H1 (cell line): ENCODE measurements around the gene SLC7A9. TPM values are rescaled to one million over a fixed set of nuclear protein-coding genes. Genes with fewer than 3 reads are reported as not detected.

Source experiments
- CTCF ChIA-PET: fragments of 300-600 bp; sonication (Branson Sonifier 250); formaldehyde crosslinking; loops from one replicate; lab custom pipeline; 2021; ENCODE audit not compliant: partially characterized antibody; lab: Charles Lee
- POLR2A ChIA-PET: fragments of 300-600 bp; sonication (Branson Sonifier 250); formaldehyde crosslinking; loops from one replicate; lab custom pipeline; 2021; ENCODE audit warnings: inconsistent platforms; ENCODE audit not compliant: partially characterized antibody; lab: Charles Lee
- DNase-seq, 2 experiments: peaks; one replicate each; pipeline versions ENCODE4 v3.0.0 to v3.0.0-alpha.2; 2010 to 2022; ENCODE audit warnings: low spot score in 2 of 2, low read depth in 1 of 2, mixed read lengths in 1 of 2
- FAIRE-seq: peaks from 2 replicates; lab custom pipeline; 2011; peaks lifted over from hg19 to GRCh38; lab: Jason Lieb, UNC
- H2AFZ ChIP-seq: 2 replicates; pipeline ENCODE4 v1.8.1; 2012; ENCODE audit warnings: low read length, inconsistent platforms
- H2AK5ac ChIP-seq: 2 replicates; pipeline ENCODE4 v1.6.1; 2013; ENCODE audit warnings: low read depth, low read length
- H2BK120ac ChIP-seq: replicated peaks from 2 replicates; pipeline ENCODE3; 2013; ENCODE audit warnings: low read depth, low read length, inconsistent platforms
- H2BK12ac ChIP-seq: 2 replicates; pipeline ENCODE4 v1.6.1; 2013; ENCODE audit warnings: low read depth, low read length
- H2BK15ac ChIP-seq: 2 replicates; pipeline ENCODE4 v1.6.1; 2013; ENCODE audit warnings: low read length
- H2BK20ac ChIP-seq: 2 replicates; pipeline ENCODE4 v1.6.1; 2013; ENCODE audit warnings: low read length
- H2BK5ac ChIP-seq: 2 replicates; pipeline ENCODE4 v1.6.1; 2013; ENCODE audit warnings: low read depth, low read length
- H3K14ac ChIP-seq: 2 replicates; pipeline ENCODE4 v1.6.1; 2013; ENCODE audit warnings: inconsistent platforms; ENCODE audit not compliant: insufficient read length
- H3K18ac ChIP-seq: 2 replicates; pipeline ENCODE4 v1.6.1; 2013; ENCODE audit warnings: low read length; ENCODE audit errors: extremely low read depth
- H3K23ac ChIP-seq: 2 replicates; pipeline ENCODE4 v1.6.1; 2013; ENCODE audit warnings: inconsistent platforms; ENCODE audit not compliant: insufficient read length
- H3K23me2 ChIP-seq: 2 replicates; pipeline ENCODE4 v1.6.1; 2013; ENCODE audit warnings: low read depth, low read length
- H3K27ac ChIP-seq: 2 replicates; pipeline ENCODE4 v1.6.1; 2011; ENCODE audit warnings: low read depth, low read length, inconsistent platforms
- H3K27me3 ChIP-seq, 4 experiments: replicated peaks in 1 of 4; 1 replicate in 1 of 4; 2 replicates in 3 of 4; pipeline versions ENCODE4 v1.6.1 to v1.8.1; 2011 to 2013; ENCODE audit warnings: low read length in 3 of 4, mild to moderate bottlenecking in 3 of 4, inconsistent platforms in 2 of 4, mixed read lengths in 2 of 4, moderate library complexity in 1 of 4; ENCODE audit not compliant: control insufficient read depth in 3 of 4, insufficient read depth in 3 of 4; ENCODE audit errors: extremely low read depth in 1 of 4
- H3K36me3 ChIP-seq, 4 experiments: 2 replicates each; pipeline versions ENCODE4 v1.6.1 to v1.8.1; 2011 to 2013; ENCODE audit warnings: mild to moderate bottlenecking in 4 of 4, low read length in 3 of 4, moderate library complexity in 2 of 4, control low read depth in 1 of 4, inconsistent platforms in 1 of 4; ENCODE audit not compliant: insufficient read depth in 4 of 4, control insufficient read depth in 2 of 4
- H3K4ac ChIP-seq: replicated peaks from 2 replicates; pipeline ENCODE3; 2013; ENCODE audit warnings: low read length, low read depth, mixed read lengths, inconsistent platforms; ENCODE audit not compliant: insufficient read length
- H3K4me1 ChIP-seq, 4 experiments: replicated peaks in 1 of 4; 1 replicate in 1 of 4; 2 replicates in 3 of 4; pipeline versions ENCODE4 v1.6.1 to v1.8.1; 2011 to 2013; ENCODE audit warnings: low read length in 3 of 4, inconsistent platforms in 2 of 4, mixed read lengths in 1 of 4; ENCODE audit not compliant: insufficient read depth in 4 of 4, control insufficient read depth in 3 of 4
- H3K4me2 ChIP-seq, 2 experiments: 2 replicates each; pipeline versions ENCODE4 v1.6.1 to v1.8.1; 2011 to 2013; ENCODE audit warnings: low read depth in 2 of 2, low read length in 2 of 2, control low read depth in 1 of 2, inconsistent platforms in 1 of 2, mild to moderate bottlenecking in 1 of 2; ENCODE audit not compliant: insufficient read depth in 1 of 2
- H3K4me3 ChIP-seq, 4 experiments: fragments of 200-600, 300-600 bp in 1 of 4; sonication (generic), shearing (Covaris generic), sonication (Bioruptor Twin) in 1 of 4; 2 replicates each; pipeline versions ENCODE4 v1.5.1 to v1.8.1; 2011 to 2016; ENCODE audit warnings: low read length in 4 of 4, low read depth in 3 of 4, control low read depth in 2 of 4, inconsistent platforms in 2 of 4, mild to moderate bottlenecking in 2 of 4, mixed read lengths in 1 of 4, moderate library complexity in 1 of 4; ENCODE audit not compliant: insufficient read depth in 2 of 4; ENCODE audit errors: extremely low read depth in 1 of 4
- H3K56ac ChIP-seq: replicated peaks from 2 replicates; pipeline ENCODE3; 2013; ENCODE audit warnings: low read depth, mild to moderate bottlenecking, mixed read lengths, low read length, inconsistent platforms; ENCODE audit not compliant: insufficient read length
- H3K79me1 ChIP-seq: 2 replicates; pipeline ENCODE4 v1.6.1; 2013; ENCODE audit warnings: low read depth, low read length, control low read depth
- H3K79me2 ChIP-seq, 2 experiments: 2 replicates each; pipeline versions ENCODE4 v1.6.1 to v1.8.1; 2012 to 2013; ENCODE audit warnings: low read length in 2 of 2, mild to moderate bottlenecking in 2 of 2, inconsistent platforms in 1 of 2; ENCODE audit not compliant: insufficient read depth in 2 of 2, control insufficient read depth in 1 of 2
- H3K9ac ChIP-seq, 4 experiments: replicated peaks in 1 of 4; 1 replicate in 1 of 4; 2 replicates in 3 of 4; pipeline versions ENCODE4 v1.6.1 to v1.8.1; 2011 to 2013; ENCODE audit warnings: low read depth in 3 of 4, low read length in 3 of 4, control low read depth in 2 of 4, mild to moderate bottlenecking in 2 of 4, moderate library complexity in 2 of 4, inconsistent platforms in 1 of 4; ENCODE audit errors: extremely low read depth in 1 of 4
- H3K9me3 ChIP-seq, 2 experiments: 2 replicates each; pipeline versions ENCODE4 v1.6.1 to v1.8.1; 2012 to 2013; ENCODE audit warnings: mild to moderate bottlenecking in 2 of 2, moderate library complexity in 2 of 2, control low read depth in 1 of 2, inconsistent platforms in 1 of 2, low read depth in 1 of 2, low read length in 1 of 2, mixed read lengths in 1 of 2; ENCODE audit not compliant: insufficient read depth in 2 of 2
- H4K20me1 ChIP-seq, 2 experiments: replicated peaks in 1 of 2; 2 replicates each; pipeline versions ENCODE3 to v1.8.1; 2011 to 2013; ENCODE audit warnings: inconsistent platforms in 2 of 2, low read length in 2 of 2, mild to moderate bottlenecking in 1 of 2; ENCODE audit not compliant: insufficient read depth in 2 of 2, control insufficient read depth in 1 of 2
- H4K5ac ChIP-seq: 2 replicates; pipeline ENCODE4 v1.6.1; 2013; ENCODE audit warnings: low read length, low read depth, mixed read lengths, inconsistent platforms; ENCODE audit not compliant: insufficient read length
- H4K8ac ChIP-seq: 2 replicates; pipeline ENCODE4 v1.8.0; 2013; ENCODE audit warnings: mild to moderate bottlenecking, moderate library complexity, low read length, inconsistent platforms; ENCODE audit not compliant: insufficient read depth; ENCODE audit errors: extremely low read depth
- H4K91ac ChIP-seq: replicated peaks from 2 replicates; pipeline ENCODE3; 2013; ENCODE audit warnings: low read length, mixed read lengths, inconsistent platforms; ENCODE audit not compliant: insufficient read length
- CREB1 ChIP-seq: IDR thresholded peaks from 2 replicates; pipeline ENCODE4 v1.6.1; 2012; ENCODE audit warnings: inconsistent platforms
- GTF2F1 ChIP-seq: IDR thresholded peaks from 2 replicates; pipeline ENCODE4 v1.6.1; 2012; ENCODE audit warnings: low read depth, low read length, improper control_type of control experiment, borderline replicate concordance
- HDAC2 ChIP-seq, 2 experiments: fragments of 300-600 bp in 1 of 2; sonication (generic) in 1 of 2; IDR thresholded peaks; 2 replicates each; pipeline ENCODE4 v1.6.1; 2011 to 2012; ENCODE audit warnings: low read depth in 2 of 2, low read length in 2 of 2, mild to moderate bottlenecking in 2 of 2, moderate library complexity in 2 of 2, borderline replicate concordance in 1 of 2, inconsistent platforms in 1 of 2
- HDAC6 ChIP-seq: IDR thresholded peaks from one replicate; pipeline ENCODE4 v1.7.1; 2012; ENCODE audit warnings: low read depth, mild to moderate bottlenecking, inconsistent platforms, low read length, moderate library complexity
- JUND ChIP-seq: IDR thresholded peaks from 2 replicates; pipeline ENCODE4 v1.6.1; 2011; ENCODE audit warnings: mild to moderate bottlenecking, improper control_type of control experiment, low read length
- KDM1A ChIP-seq: fragments of 200-600, 300-600 bp; sonication (generic); IDR thresholded peaks from 2 replicates; pipeline ENCODE4 v1.7.1; 2016; ENCODE audit warnings: mild to moderate bottlenecking, low read length, borderline replicate concordance
- POLR2AphosphoS5 ChIP-seq: IDR thresholded peaks from 2 replicates; pipeline ENCODE4 v1.6.1; 2011; ENCODE audit warnings: low read depth, low read length
- RBBP5 ChIP-seq: IDR thresholded peaks from 2 replicates; pipeline ENCODE4 v1.7.1; 2012; ENCODE audit warnings: low read depth, mild to moderate bottlenecking, inconsistent platforms, low read length, moderate library complexity, borderline replicate concordance
- SUZ12 ChIP-seq: fragments of 200-600 bp; sonication (generic); IDR thresholded peaks from 2 replicates; pipeline ENCODE4 v1.6.1; 2012; ENCODE audit warnings: mild to moderate bottlenecking, inconsistent platforms, low read length, moderate library complexity, mixed read lengths
- TAF1 ChIP-seq: IDR thresholded peaks from 2 replicates; pipeline ENCODE4 v1.6.1; 2011; ENCODE audit warnings: mild to moderate bottlenecking, low read depth, low read length
- TBP ChIP-seq: IDR thresholded peaks from 2 replicates; pipeline ENCODE4 v1.6.1; 2011; ENCODE audit warnings: low read depth, low read length, improper control_type of control experiment
- TCF12 ChIP-seq: IDR thresholded peaks from 2 replicates; pipeline ENCODE4 v1.6.1; 2011; ENCODE audit warnings: low read depth, mild to moderate bottlenecking, low read length
- WGBS, 2 experiments: shearing (Covaris generic) in 1 of 2; methylation state at CpG; one replicate each; pipeline versions ENCODE4 v1.1.6 to v1.1.7; 2013 to 2015; ENCODE audit warnings: low lambda C conversion rate in 2 of 2, mixed read lengths in 2 of 2, inconsistent platforms in 1 of 2, low coverage in 1 of 2, missing lambda C conversion rate in 1 of 2; ENCODE audit not compliant: insufficient replicate concordance in 2 of 2, insufficient coverage in 1 of 2, insufficient read length in 1 of 2; ENCODE audit errors: extremely low coverage in 1 of 2, missing lambda C conversion rate in 1 of 2; 5-methylcytosine and 5-hydroxymethylcytosine counted together
- polyA plus RNA-seq, 7 experiments: library from polyadenylated mRNA; depleted of rRNA in 3 of 7; stranded (reverse) in 5 of 7; unstranded in 2 of 7; fragments of >200 nt in 5 of 7; fragments of 200-250 nt in 2 of 7; gene quantifications; 1 replicate in 5 of 7; 2 replicates in 1 of 7; 4 replicates in 1 of 7; pipeline versions ENCODE4 v1.2.1 to v1.2.3, GENCODE V29; 2011 to 2013; ENCODE audit warnings: missing spikeins in 2 of 7, mixed read lengths in 2 of 7
- total RNA-seq: library from RNA; stranded (reverse); fragmentation: NEBNext Ultra II Directional; extraction: Animal tissue kit (Norgen Biotek cat#: 25700); gene quantifications from 2 replicates; pipeline ENCODE4 v1.2.1, GENCODE V29; 2021

Gene SLC7A9
- total and polyA plus RNA-seq, 2 of the 8 experiments (the other 6 are each of a cell fraction or from before 2014, with no cell fraction given): 0.15 TPM; not detected in 1

- no peak for DNase-seq
- Histone ChIP-seq H2BK20ac (no peak overlapping the region; the same call in 1 of the 2 replicates), H3K9me3 (no peaks in the 10 kb centered on the region), H3K23me2 (no peaks in the 10 kb centered on the region), H3K23ac (no peak overlapping the region), H3K79me1 (no peaks in the 10 kb centered on the region), H2BK12ac (0 out of 2 replicates have a peak overlapping the region, but pooled peaks have one; percentile 1), H3K4me1 (peaks cover 7 to 26% (median 12%) of the 10 kb centered on the region in 4 experiments), H3K79me2 (no peaks in the 10 kb centered on the region), H3K4me3 (no peak overlapping the region), H3K56ac (no peak overlapping the region), H3K27me3 (peaks cover 0 to 4% (median 0%) of the 10 kb centered on the region in 4 experiments; a peak in 1 of 7 replicates), H3K9ac (no peak overlapping the region), H2BK5ac (no peak overlapping the region), H3K4ac (no peak overlapping the region), H4K5ac (no peak overlapping the region), H4K8ac (no peak overlapping the region; the same call in 1 of the 2 replicates), H3K4me2 (no peak overlapping the region), H3K36me3 (no peaks in the 10 kb centered on the region), H2AK5ac (no peak overlapping the region), H2AFZ (no peak overlapping the region), H3K18ac (peak overlapping the region; percentile 2), H3K14ac (no peak overlapping the region), H4K91ac (no peak overlapping the region), H2BK120ac (no peak overlapping the region), H4K20me1 (no peaks in the 10 kb centered on the region), H3K27ac (no peak overlapping the region), H2BK15ac (no peak overlapping the region)
- WGBS, 2 experiments: 78% methylated on average over 14 of the region's 17 CpGs; no CpG with 5 or more reads in 1 of the 2 experiments
- ChIA-PET CTCF (interaction anchor here (0.6 to 1.7 kb wide), 5 partner anchors 9 to 462 kb away, joined by 3 to 4 read pairs (median 3); no protein-coding TSS in a partner anchor), POLR2A (no interaction called here)
- FAIRE-seq: no peak
- no peak for TF ChIP-seq POLR2AphosphoS5
- TF ChIP-seq HDAC6: no peak
- no peak for TF ChIP-seq SUZ12
- no peak for TF ChIP-seq TBP
- no peak for TF ChIP-seq KDM1A
- TF ChIP-seq CREB1: no peak
- TF ChIP-seq TCF12: no peak
- no peak for TF ChIP-seq HDAC2 (IDR thresholded peaks at IDR 0.05; ENCODE audit: borderline replicate concordance in 1 of 2, low read depth in 2 of 2, low read length in 2 of 2)
- TF ChIP-seq JUND: no peak
- TF ChIP-seq GTF2F1: no peak
- TF ChIP-seq TAF1: no peak
- TF ChIP-seq RBBP5: no peak
These were observed 49.9 kb downstream of the SLC7A9 start for GRCh38 chr19:32819419-32820400.
